Keratinocyte (primary cell): Measurements from ENCODE around the gene SLC45A2. TPM values are rescaled to one million over a fixed set of nuclear protein-coding genes. Genes with fewer than 3 reads are reported as not detected.

Source experiments
- DNase-seq: peaks from one replicate; pipeline ENCODE4 v3.0.0-alpha.2; 2011; ENCODE audit warnings: low read depth, missing footprints, low spot score
- FAIRE-seq: peaks from 2 replicates; lab custom pipeline; 2011; peaks lifted over from hg19 to GRCh38; lab: Jason Lieb, UNC
- H2AFZ ChIP-seq: 2 replicates; pipeline ENCODE4 v1.6.0; 2012; ENCODE audit warnings: low read length, control low read depth, inconsistent platforms; ENCODE audit not compliant: control insufficient read depth
- H3K27ac ChIP-seq: 2 replicates; pipeline ENCODE4 v1.5.1; 2011; ENCODE audit warnings: low read length; ENCODE audit not compliant: control insufficient read depth, insufficient read depth
- H3K27me3 ChIP-seq: 3 replicates; pipeline ENCODE4 v1.6.0; 2011; ENCODE audit warnings: low read length; ENCODE audit not compliant: control insufficient read depth, insufficient read depth; ENCODE audit errors: extremely low read depth
- H3K36me3 ChIP-seq, 2 experiments: 2 replicates in 1 of 2; 3 replicates in 1 of 2; pipeline ENCODE4 v1.5.1; 2011; ENCODE audit warnings: low read length in 2 of 2, mild to moderate bottlenecking in 1 of 2; ENCODE audit not compliant: control insufficient read depth in 2 of 2, insufficient read depth in 2 of 2; ENCODE audit errors: extremely low read depth in 1 of 2
- H3K4me1 ChIP-seq: 3 replicates; pipeline ENCODE4 v1.5.1; 2011; ENCODE audit warnings: low read length; ENCODE audit not compliant: control insufficient read depth, insufficient read depth; ENCODE audit errors: extremely low read depth
- H3K4me2 ChIP-seq: 3 replicates; pipeline ENCODE4 v1.6.0; 2011; ENCODE audit warnings: low read depth, low read length; ENCODE audit not compliant: control insufficient read depth, insufficient read depth; ENCODE audit errors: extremely low read depth
- H3K4me3 ChIP-seq, 3 experiments: fragments of 200-600 bp in 1 of 3; sonication (generic) in 1 of 3; 2 replicates in 2 of 3; 3 replicates in 1 of 3; pipeline ENCODE4 v1.5.1; 2011 to 2016; ENCODE audit warnings: low read length in 3 of 3, mild to moderate bottlenecking in 3 of 3, control low read depth in 2 of 3, inconsistent platforms in 1 of 3, low read depth in 1 of 3, mixed read lengths in 1 of 3, mixed run types in 1 of 3, moderate library complexity in 1 of 3; ENCODE audit not compliant: control insufficient read depth in 2 of 3, insufficient read depth in 2 of 3; ENCODE audit errors: extremely low read depth in 1 of 3
- H3K79me2 ChIP-seq: 2 replicates; pipeline ENCODE4 v1.6.0; 2012; ENCODE audit warnings: low read length; ENCODE audit not compliant: control insufficient read depth, insufficient read depth
- H3K9ac ChIP-seq: 3 replicates; pipeline ENCODE4 v1.6.0; 2011; ENCODE audit warnings: low read length; ENCODE audit not compliant: control insufficient read depth, insufficient read depth; ENCODE audit errors: extremely low read depth
- H3K9me1 ChIP-seq: 3 replicates; pipeline ENCODE4 v1.6.0; 2011; ENCODE audit warnings: low read length; ENCODE audit not compliant: control insufficient read depth, insufficient read depth; ENCODE audit errors: extremely low read depth
- H3K9me3 ChIP-seq: 2 replicates; pipeline ENCODE4 v1.5.1; 2012; ENCODE audit warnings: low read depth, low read length; ENCODE audit not compliant: control insufficient read depth
- H4K20me1 ChIP-seq: 3 replicates; pipeline ENCODE4 v1.6.0; 2011; ENCODE audit warnings: low read length; ENCODE audit not compliant: control insufficient read depth, insufficient read depth; ENCODE audit errors: extremely low read depth
- CTCF ChIP-seq, 3 experiments: IDR thresholded peaks in 1 of 3; conservative IDR thresholded peaks in 1 of 3; optimal IDR thresholded peaks in 1 of 3; 2 replicates in 2 of 3; 3 replicates in 1 of 3; pipeline versions ENCODE3 to v1.5.1; 2011; ENCODE audit warnings: low read length in 3 of 3, mild to moderate bottlenecking in 3 of 3, moderate library complexity in 2 of 3, control low read depth in 1 of 3, inconsistent platforms in 1 of 3; ENCODE audit not compliant: insufficient read depth in 2 of 3; ENCODE audit errors: extremely low read depth in 1 of 3
- EZH2 ChIP-seq: IDR thresholded peaks from one replicate; pipeline ENCODE4 v1.6.1; 2012; ENCODE audit warnings: inconsistent platforms, mild to moderate bottlenecking, low read length, moderate library complexity
- dilution Hi-C: fragments of 300-500 bp; cut with MboI; formaldehyde crosslinking; loops from one replicate; pipeline ENCODE4 v1.7.0; 2020; ENCODE audit warnings: low sequenced_read_pairs; ENCODE audit not compliant: extremely low pct_ligation_motif_present
- polyA plus RNA-seq, 5 experiments: library from polyadenylated mRNA; depleted of rRNA in 3 of 5; stranded (reverse) in 3 of 5; stranded (forward) in 1 of 5; unstranded in 1 of 5; fragments of >200 nt; gene quantifications; 1 replicate in 1 of 5; 2 replicates in 3 of 5; 3 replicates in 1 of 5; pipeline versions ENCODE4 v1.2.1 to v1.2.3, GENCODE V29; 2011 to 2012; ENCODE audit warnings: missing spikeins in 2 of 5, low read depth in 1 of 5, low replicate concordance in 1 of 5

SLC45A2 gene
- polyA plus RNA-seq, 1 donor (not counting 4 experiments of a cell fraction or from before 2014, with no cell fraction given) = 0.04 TPM

- H3K9me1 ChIP-seq = no peaks in the 10 kb centered on the region
- FAIRE-seq = peak; percentile 79
- H3K4me2 ChIP-seq = peak overlapping the region; percentile 7
- no peaks in the 10 kb centered on the region for H3K36me3 ChIP-seq
- dilution Hi-C loops = no loop called here
- H3K79me2 ChIP-seq = no peaks in the 10 kb centered on the region
- no peak for TF ChIP-seq EZH2
- no peak for TF ChIP-seq CTCF (optimal IDR thresholded peaks at IDR 0.05 in 1 of 3, IDR thresholded peaks at IDR 0.05 in 1 of 3, conservative IDR thresholded peaks at IDR 0.05 in 1 of 3; ENCODE audit: extremely low read depth in 1 of 3, insufficient read depth in 2 of 3, low read length in 3 of 3)
- no peak overlapping the region for H3K4me3 ChIP-seq
- H3K27ac ChIP-seq = peak overlapping the region; percentile 13
- no peaks in the 10 kb centered on the region for H4K20me1 ChIP-seq
- H3K9ac ChIP-seq = no peak overlapping the region
- no peak for DNase-seq
- peak overlapping the region; percentile 34 for H2AFZ ChIP-seq
- H3K4me1 ChIP-seq = peaks cover 12% of the 10 kb centered on the region
- H3K9me3 ChIP-seq = no peaks in the 10 kb centered on the region
- H3K27me3 ChIP-seq = no peaks in the 10 kb centered on the region
Measured at GRCh38 chr5:34022121-34022705, 37.7 kb upstream of the SLC45A2 start.

- no peak for DNase-seq
- TF ChIP-seq EZH2 (no peak), CTCF (optimal IDR thresholded peaks at IDR 0.05 in 1 of 3, IDR thresholded peaks at IDR 0.05 in 1 of 3, conservative IDR thresholded peaks at IDR 0.05 in 1 of 3; ENCODE audit: extremely low read depth in 1 of 3, insufficient read depth in 2 of 3, low read length in 3 of 3) (no peak)
- Histone ChIP-seq H3K4me2 (no peak overlapping the region), H2AFZ (peak overlapping the region; percentile 36), H3K27ac (no peak overlapping the region), H3K9ac (no peak overlapping the region), H3K79me2 (no peaks in the 10 kb centered on the region), H3K9me3 (no peaks in the 10 kb centered on the region), H4K20me1 (no peaks in the 10 kb centered on the region), H3K9me1 (no peaks in the 10 kb centered on the region), H3K4me3 (no peak overlapping the region), H3K36me3 (no peaks in the 10 kb centered on the region), H3K27me3 (no peaks in the 10 kb centered on the region), H3K4me1 (peaks cover 12% of the 10 kb centered on the region)
- dilution Hi-C loops = no loop called here
- no peak for FAIRE-seq
Measured at GRCh38 chr5:34021334-34021733, 36.8 kb upstream of the SLC45A2 start.
